HCT116 (cell line): ENCODE measurements around the gene INPP5F. TPM values are rescaled to one million over a fixed set of nuclear protein-coding genes. Genes with fewer than 3 reads are reported as not detected.
A peak's percentile ranks its signal among the peaks of the same experiment; 100 is the strongest.

Source experiments
- ATAC-seq: fragments of 200-7000 bp; cut with Tn5 transposase; 2 replicates; pipeline ENCODE4 v1.9.1; 2020; ENCODE audit warnings: mild to moderate bottlenecking, moderate library complexity
- BruUV-seq: library from RNA; stranded (reverse); fragments of 400-500 nt; replicated peaks from 2 replicates; lab custom pipeline; 2021; lab: Mats Ljungman, UMichigan
- CTCF ChIA-PET: fragments of 300-600 bp; sonication (Branson Sonifier 250); formaldehyde crosslinking; loops from one replicate; lab custom pipeline; 2021; ENCODE audit warnings: antibody characterized with exemption; lab: Charles Lee
- POLR2A ChIA-PET: fragments of 300-600, 350-600 bp; sonication (Branson Sonifier 250); formaldehyde crosslinking; loops from one replicate; lab custom pipeline; 2021; ENCODE audit warnings: antibody characterized with exemption; lab: Charles Lee
- RAD21 ChIA-PET, 2 experiments: fragments of 300-600 bp; sonication (Branson Sonifier 250); formaldehyde crosslinking; loops; one replicate each; lab custom pipeline; 2023; ENCODE audit warnings: low total read pairs in 2 of 2; ENCODE audit not compliant: uncharacterized antibody in 2 of 2, unreplicated experiment in 2 of 2, low non-redundant PET in 1 of 2; lab: Charles Lee
- DNase-seq: peaks from one replicate; pipeline ENCODE4 v3.0.0-alpha.2; 2010; ENCODE audit warnings: low read depth, low spot score
- H2AFZ ChIP-seq: fragments of 200-600 bp; shearing (Covaris generic), sonication (generic); 2 replicates; pipeline ENCODE4 v1.6.1; 2017; ENCODE audit warnings: low read depth, mixed run types, mixed read lengths, antibody characterized with exemption, low read length; ENCODE audit not compliant: poor library complexity, severe bottlenecking
- H3K27ac ChIP-seq: 2 replicates; pipeline ENCODE4 v1.5.1; 2012; ENCODE audit warnings: low read depth, low read length
- H3K27me3 ChIP-seq: fragments of 200-600 bp; sonication (generic); 2 replicates; pipeline ENCODE4 v1.6.1; 2016; ENCODE audit warnings: mixed run types, low read length, mixed read lengths; ENCODE audit not compliant: insufficient read depth
- H3K36me3 ChIP-seq, 2 experiments: fragments of 200-500 bp in 1 of 2; fragments of 200-600 bp in 1 of 2; sonication (Bioruptor generic) in 1 of 2; sonication (generic) in 1 of 2; 2 replicates each; pipeline versions ENCODE4 v1.5.1 to v1.6.1; 2014 to 2016; ENCODE audit warnings: low read length in 2 of 2, inconsistent platforms in 1 of 2, mixed read lengths in 1 of 2, mixed run types in 1 of 2; ENCODE audit not compliant: insufficient read depth in 2 of 2, control insufficient read depth in 1 of 2
- H3K4me1 ChIP-seq, 2 experiments: fragments of 200-600 bp in 1 of 2; sonication (generic) in 1 of 2; 2 replicates each; pipeline versions ENCODE4 v1.5.1 to v1.6.1; 2012 to 2017; ENCODE audit warnings: low read length in 2 of 2, inconsistent platforms in 1 of 2, mild to moderate bottlenecking in 1 of 2, mixed read lengths in 1 of 2, mixed run types in 1 of 2, moderate library complexity in 1 of 2; ENCODE audit not compliant: insufficient read depth in 2 of 2, control insufficient read depth in 1 of 2
- H3K4me2 ChIP-seq: fragments of 200-600 bp; sonication (generic); 2 replicates; pipeline ENCODE4 v1.6.1; 2017; ENCODE audit warnings: mixed run types, low read length, mixed read lengths
- H3K4me3 ChIP-seq, 2 experiments: fragments of 200-600 bp in 1 of 2; sonication (generic) in 1 of 2; replicated peaks in 1 of 2; 2 replicates each; pipeline ENCODE4 v1.5.1; 2011 to 2016; ENCODE audit warnings: low read length in 2 of 2, control low read depth in 1 of 2, low read depth in 1 of 2, mild to moderate bottlenecking in 1 of 2, mixed read lengths in 1 of 2, mixed run types in 1 of 2
- H3K79me2 ChIP-seq: fragments of 200-600 bp; sonication (generic); 2 replicates; pipeline ENCODE4 v1.6.1; 2017; ENCODE audit warnings: mild to moderate bottlenecking, mixed run types, low read length, moderate library complexity, mixed read lengths; ENCODE audit not compliant: insufficient read depth
- H3K9ac ChIP-seq: fragments of 200-600 bp; sonication (generic); 2 replicates; pipeline ENCODE4 v1.6.1; 2016; ENCODE audit warnings: low read length, mixed read lengths
- H3K9me2 ChIP-seq: fragments of 200-600 bp; sonication (generic), shearing (Covaris generic); 2 replicates; pipeline ENCODE4 v1.6.1; 2017; ENCODE audit warnings: mixed run types, mild to moderate bottlenecking, moderate library complexity; ENCODE audit not compliant: insufficient read depth
- H3K9me3 ChIP-seq, 2 experiments: fragments of 200-500 bp in 1 of 2; fragments of 200-600 bp in 1 of 2; sonication (Bioruptor generic) in 1 of 2; sonication (generic) in 1 of 2; 2 replicates each; pipeline ENCODE4 v1.6.1; 2014 to 2017; ENCODE audit warnings: low read length in 2 of 2, mixed read lengths in 2 of 2, inconsistent platforms in 1 of 2, low read depth in 1 of 2, mild to moderate bottlenecking in 1 of 2, mixed run types in 1 of 2, moderate library complexity in 1 of 2; ENCODE audit not compliant: control insufficient read depth in 1 of 2, insufficient read depth in 1 of 2
- H4K20me1 ChIP-seq: fragments of 200-600 bp; sonication (generic), shearing (Covaris generic); 2 replicates; pipeline ENCODE4 v1.6.1; 2017; ENCODE audit warnings: mixed run types, mild to moderate bottlenecking, moderate library complexity; ENCODE audit not compliant: insufficient read depth
- CBX3 ChIP-seq: IDR thresholded peaks from 2 replicates; pipeline ENCODE4 v1.6.1; 2012; ENCODE audit warnings: low read depth
- CEBPB ChIP-seq: IDR thresholded peaks from 2 replicates; pipeline ENCODE4 v1.6.1; 2012; ENCODE audit warnings: low read depth
- ELF1 ChIP-seq: IDR thresholded peaks from 2 replicates; pipeline ENCODE4 v1.6.1; 2012; ENCODE audit warnings: low read depth, borderline replicate concordance
- EZH2phosphoT487 ChIP-seq: fragments of 200-600 bp; IDR thresholded peaks from 2 replicates; pipeline ENCODE4 v1.6.1; 2018; ENCODE audit warnings: antibody characterized with exemption, borderline replicate concordance
- FOSL1 ChIP-seq: IDR thresholded peaks from 2 replicates; pipeline ENCODE4 v1.6.1; 2012; ENCODE audit warnings: low read depth
- JUND ChIP-seq: IDR thresholded peaks from 2 replicates; pipeline ENCODE4 v1.6.1; 2012
- POLR2A ChIP-seq: IDR thresholded peaks from 2 replicates; pipeline ENCODE4 v1.7.0; 2011; ENCODE audit warnings: borderline replicate concordance; ENCODE audit not compliant: insufficient read depth, insufficient read length; ENCODE audit errors: extremely low read depth
- POLR2AphosphoS5 ChIP-seq: IDR thresholded peaks from 2 replicates; pipeline ENCODE4 v1.6.1; 2011; ENCODE audit warnings: mild to moderate bottlenecking, low read depth, low read length, moderate library complexity
- REST ChIP-seq: IDR thresholded peaks from 2 replicates; pipeline ENCODE4 v1.6.1; 2012; ENCODE audit warnings: low read depth
- SP1 ChIP-seq: IDR thresholded peaks from 2 replicates; pipeline ENCODE4 v1.6.1; 2012; ENCODE audit warnings: low read depth
- SRF ChIP-seq: IDR thresholded peaks from 2 replicates; pipeline ENCODE4 v1.6.1; 2012; ENCODE audit warnings: low read depth
- TCF7L2 ChIP-seq: IDR thresholded peaks from 2 replicates; pipeline ENCODE4 v1.7.0; 2011; ENCODE audit warnings: borderline replicate concordance, inconsistent platforms; ENCODE audit not compliant: insufficient read depth, insufficient read length; ENCODE audit errors: extremely low read depth
- YY1 ChIP-seq: IDR thresholded peaks from 2 replicates; pipeline ENCODE4 v1.6.1; 2011; ENCODE audit warnings: low read length, low read depth, moderate library complexity, mild to moderate bottlenecking; ENCODE audit not compliant: insufficient replicate concordance; ENCODE audit errors: extremely low read depth
- ZFX ChIP-seq: fragments of 450-650 bp; IDR thresholded peaks from 2 replicates; pipeline ENCODE4 v1.6.1; 2017
- ZNF274 ChIP-seq: fragments of 200-500 bp; sonication (Bioruptor generic); IDR thresholded peaks from 2 replicates; pipeline ENCODE4 v1.6.1; 2014; ENCODE audit warnings: mild to moderate bottlenecking, low read depth, low read length, inconsistent platforms
- intact Hi-C: fragments of 100-400 bp; cut with micrococcal nuclease; formaldehyde crosslinking; loops from 2 replicates; pipeline ENCODE4 v1.10.0; 2022
- total RNA-seq: library from RNA; stranded (reverse); gene quantifications from one replicate; pipeline ENCODE4 v1.2.1, GENCODE V29; 2021; ENCODE audit not compliant: unreplicated experiment
- TF ChIP-seq, protein P1 (sequence below): IDR thresholded peaks from 2 replicates; pipeline ENCODE4 v1.6.1; 2012

Gene INPP5F
- total RNA-seq, 1 experiment from 2014 or later, result 21.6 TPM

DNA sequence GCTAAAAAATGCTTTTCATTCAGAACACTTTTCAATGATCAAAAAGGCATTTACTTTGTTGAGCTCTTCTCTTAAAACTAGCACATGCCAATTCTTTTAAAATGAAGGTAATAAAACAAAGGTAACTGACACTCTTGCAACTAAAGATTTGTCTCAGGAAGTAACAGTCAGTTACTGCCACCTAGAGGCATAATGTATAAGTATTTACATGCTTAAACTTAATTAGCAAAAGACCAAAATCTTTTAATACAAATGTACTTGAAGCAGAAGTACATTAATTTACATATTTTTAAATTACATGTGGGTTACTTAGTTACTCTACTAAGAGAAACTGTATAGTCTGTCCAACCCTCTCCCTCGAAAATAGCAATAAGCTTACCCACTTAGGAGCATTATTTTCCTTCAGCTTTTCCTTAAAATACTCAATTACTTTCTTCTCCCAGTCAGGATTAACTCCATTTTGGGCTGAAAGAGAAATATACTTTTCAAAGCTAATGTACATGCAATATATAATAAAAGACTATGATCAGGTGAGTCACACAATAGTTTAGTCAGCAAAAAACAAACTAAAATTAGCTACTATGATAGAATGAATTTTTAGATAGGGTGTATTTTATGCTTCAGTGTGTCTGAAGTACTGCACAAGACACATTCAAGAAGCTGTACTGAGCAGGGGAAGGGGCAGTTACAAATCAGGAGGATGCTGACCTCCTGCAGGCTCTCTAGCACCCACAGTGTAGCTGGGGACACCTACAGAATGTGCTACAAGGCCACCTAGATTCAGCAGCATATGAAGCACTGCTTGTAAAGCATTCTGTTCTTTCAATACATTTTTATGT lies 133.8 kb downstream of the INPP5F start (continued):
- TF ChIP-seq POLR2A (no peak), JUND (no peak), CEBPB (peak; percentile 7; the same call in 1 of the 2 replicates), SRF (no peak), CBX3 (no peak)
- TF ChIP-seq, protein P1, sequence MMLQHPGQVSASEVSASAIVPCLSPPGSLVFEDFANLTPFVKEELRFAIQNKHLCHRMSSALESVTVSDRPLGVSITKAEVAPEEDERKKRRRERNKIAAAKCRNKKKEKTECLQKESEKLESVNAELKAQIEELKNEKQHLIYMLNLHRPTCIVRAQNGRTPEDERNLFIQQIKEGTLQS, result no peak

DNA sequence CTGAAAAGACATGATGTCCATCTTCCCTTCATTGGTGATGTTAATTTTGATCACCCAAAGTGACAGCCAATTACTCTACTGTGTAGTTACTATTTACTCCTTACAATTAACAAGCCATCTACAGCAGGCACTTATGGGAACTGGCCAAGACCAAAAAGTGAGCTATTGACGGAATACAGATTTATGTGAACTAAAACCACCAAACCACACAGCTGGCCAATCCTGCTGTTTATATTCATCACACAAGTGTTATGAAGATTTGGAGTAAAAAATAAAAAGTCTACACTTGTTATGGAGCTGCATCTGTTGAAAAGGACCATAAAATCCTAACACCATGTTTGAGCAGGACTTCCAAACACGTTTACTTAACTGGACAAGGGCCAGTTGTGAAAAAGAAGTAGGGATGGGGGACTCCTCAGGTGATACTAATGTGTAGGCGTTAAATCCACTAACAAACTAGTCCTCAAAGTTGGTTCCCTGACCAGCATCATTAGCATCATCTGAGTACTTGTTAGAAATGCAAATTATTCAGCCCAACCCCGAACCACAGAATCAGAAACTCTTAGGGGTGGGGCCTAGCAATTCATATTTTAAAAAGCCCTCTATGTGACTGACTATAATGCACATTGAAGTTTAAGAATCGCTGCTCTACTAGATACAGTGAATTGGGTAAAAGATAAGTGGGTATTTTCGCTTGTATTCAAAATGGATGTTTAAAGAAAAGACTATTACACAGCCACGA lies 135.2 kb downstream of the INPP5F start:
- peaks cover 100% of the 10 kb centered on the region for H3K79me2 ChIP-seq
- H2AFZ ChIP-seq, result no peak overlapping the region
- ChIA-PET POLR2A (interaction anchor here (0.9 kb wide), 1 partner anchor 12 kb away, joined by 4 read pairs; the partner anchor contains the start of gene MCMBP), RAD21 (interaction anchor here in 1 of 2 experiments (0.5 kb wide), 1 partner anchor 73 kb away, joined by 3 read pairs; no protein-coding TSS in a partner anchor), CTCF (interaction anchor here (1.5 to 3.9 kb wide), 4 partner anchors 11 to 258 kb away, joined by 4 to 65 read pairs (median 36); partner anchors contain the start of gene MCMBP)
- BruUV-seq, result no TSS peak
- intact Hi-C loops, result no loop called here
- no peaks in the 10 kb centered on the region for H3K9me3 ChIP-seq
- no peak overlapping the region for H3K27ac ChIP-seq
- no peaks in the 10 kb centered on the region for H3K9me2 ChIP-seq
- TF ChIP-seq ELF1, result no peak
- no peak for TF ChIP-seq ZFX
- no peak for TF ChIP-seq FOSL1
- TF ChIP-seq SRF, result no peak
- TF ChIP-seq, protein P1, result no peak
- TF ChIP-seq POLR2AphosphoS5, result no peak
- TF ChIP-seq SP1, result no peak
- no peak for TF ChIP-seq EZH2phosphoT487
- no peak for TF ChIP-seq REST
- TF ChIP-seq YY1, result no peak
- no peak for TF ChIP-seq CBX3
- TF ChIP-seq CEBPB, result no peak
- TF ChIP-seq ZNF274, result no peak
- no peak for TF ChIP-seq JUND
- TF ChIP-seq TCF7L2, result no peak
- no peak overlapping the region for H3K4me2 ChIP-seq
- no peaks in the 10 kb centered on the region for H3K27me3 ChIP-seq
- DNase-seq (no peak), ATAC-seq (no peak)
- H3K4me3 ChIP-seq, result no peak overlapping the region
- H3K4me1 ChIP-seq, result no peaks in the 10 kb centered on the region
- H3K9ac ChIP-seq, result no peak overlapping the region
- peaks cover 20 to 22% of the 10 kb centered on the region in 2 experiments for H3K36me3 ChIP-seq
- H4K20me1 ChIP-seq, result peaks cover 75% of the 10 kb centered on the region; the same call in 1 of the 2 replicates
